GM12875 (cell line): ENCODE results near the gene IER5.

Experiments used
- H3K4me3 ChIP-seq: one replicate; pipeline ENCODE4 v1.5.1; 2011; ENCODE audit warnings: low read depth, low read length, control low read depth
- CTCF ChIP-seq: IDR thresholded peaks from 2 replicates; pipeline ENCODE4 v1.5.1; 2011; ENCODE audit warnings: low read depth, mild to moderate bottlenecking, control low read depth, inconsistent platforms, low read length, moderate library complexity, borderline replicate concordance; ENCODE audit not compliant: insufficient read depth

Gene IER5

GRCh38 chr1:181108304-181108867 is 19.9 kb downstream of the IER5 start:
- no peak for TF ChIP-seq CTCF
- H3K4me3 ChIP-seq: no peak overlapping the region

GRCh38 chr1:181110013-181110412 is 21.5 kb downstream of the IER5 start:
- TF ChIP-seq CTCF: no peak
- no peak overlapping the region for H3K4me3 ChIP-seq

DNA sequence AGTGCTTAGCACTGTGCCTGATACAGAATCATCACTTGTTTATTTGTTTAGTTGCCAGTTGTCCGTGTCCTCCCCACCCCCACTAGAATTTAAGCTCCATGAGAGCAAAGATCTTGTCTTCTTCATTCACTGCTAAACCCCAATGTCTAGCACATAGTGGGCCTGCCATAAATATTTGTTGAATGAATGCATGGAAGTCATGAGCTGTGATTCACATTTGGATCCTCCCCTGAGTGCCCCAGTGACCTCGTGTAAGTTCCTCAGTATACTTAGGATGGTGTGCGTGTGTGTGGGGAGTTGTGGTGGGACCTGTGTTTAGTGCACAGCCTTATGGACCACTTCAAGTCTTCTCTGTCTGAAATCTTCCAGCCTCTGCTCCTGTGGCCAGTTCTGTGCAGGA is 23.1 kb downstream of the IER5 start:
- H3K4me3 ChIP-seq: no peak overlapping the region
- TF ChIP-seq CTCF: no peak

GRCh38 chr1:181112071-181112929 is 23.8 kb downstream of the IER5 start:
- no peak overlapping the region for H3K4me3 ChIP-seq
- TF ChIP-seq CTCF: no peak

DNA sequence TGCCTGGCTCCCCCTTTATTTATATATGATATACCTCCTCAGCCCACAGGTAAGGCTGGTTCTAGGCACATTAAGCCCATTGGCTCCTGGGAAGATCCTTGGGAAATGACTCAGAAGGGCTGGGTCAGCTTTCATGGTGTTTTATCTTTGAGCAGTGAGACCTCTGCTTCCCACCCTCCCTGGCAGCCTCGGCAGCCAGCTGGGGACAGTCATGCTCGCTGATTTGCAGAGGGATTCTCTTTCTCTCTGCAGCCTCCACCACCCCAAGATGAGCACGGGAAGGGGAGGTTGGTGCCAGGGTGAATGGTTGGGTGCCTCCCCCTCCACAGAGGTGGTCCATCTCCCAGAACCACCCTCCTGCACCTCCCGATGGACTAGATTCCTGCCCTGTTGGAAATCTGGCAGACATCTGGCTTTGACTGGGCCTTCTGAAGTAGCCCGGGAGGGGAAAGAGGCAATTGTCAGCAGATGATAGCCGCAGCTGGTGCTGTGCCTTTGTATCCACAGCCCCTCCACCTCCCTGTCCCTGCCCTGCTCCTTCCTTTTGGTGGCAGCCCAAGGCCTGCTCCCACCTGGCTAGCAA is 24.6 kb downstream of the IER5 start:
- no peak for TF ChIP-seq CTCF
- no peak overlapping the region for H3K4me3 ChIP-seq

DNA sequence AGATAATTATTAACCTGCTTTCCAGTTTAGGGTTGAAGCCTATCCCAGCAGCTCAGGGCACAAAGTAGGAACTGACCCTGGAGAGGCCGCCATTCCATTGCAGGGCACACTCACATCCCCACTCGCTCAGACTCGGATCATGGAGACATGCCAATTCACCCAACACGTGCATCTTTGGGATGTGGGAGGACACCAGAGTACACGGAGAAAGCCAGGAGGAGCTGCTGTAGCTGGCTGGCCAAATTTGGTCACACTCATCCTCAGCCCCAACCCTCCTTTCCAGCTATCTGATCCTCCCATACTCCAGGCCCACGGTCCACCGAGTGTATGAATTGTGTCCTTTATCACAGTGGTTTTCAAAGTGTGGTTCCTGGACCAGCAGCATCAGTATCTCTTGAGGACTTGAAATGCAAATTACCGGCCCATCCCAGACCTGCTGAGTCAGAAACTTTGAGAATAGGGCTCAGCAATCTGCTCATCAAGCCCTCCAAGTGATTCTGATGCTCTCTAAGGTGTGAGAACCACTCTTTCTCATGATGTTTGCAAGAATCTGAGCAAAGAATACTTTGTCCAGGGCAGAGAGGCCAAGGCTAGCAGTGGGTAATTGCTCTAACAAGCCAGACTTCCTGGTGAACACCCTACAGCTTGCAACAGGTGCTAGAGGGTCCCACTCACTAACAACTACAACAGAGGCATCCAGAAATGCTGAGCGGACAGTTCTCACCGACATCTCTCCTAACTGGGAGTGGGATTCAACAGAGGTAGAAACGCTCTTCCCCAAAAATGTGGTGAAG is 26.3 kb downstream of the IER5 start:
- H3K4me3 ChIP-seq: no peak overlapping the region
- no peak for TF ChIP-seq CTCF
